ENCODE data around the gene TMEM131.

TMEM131 gene

DNA sequence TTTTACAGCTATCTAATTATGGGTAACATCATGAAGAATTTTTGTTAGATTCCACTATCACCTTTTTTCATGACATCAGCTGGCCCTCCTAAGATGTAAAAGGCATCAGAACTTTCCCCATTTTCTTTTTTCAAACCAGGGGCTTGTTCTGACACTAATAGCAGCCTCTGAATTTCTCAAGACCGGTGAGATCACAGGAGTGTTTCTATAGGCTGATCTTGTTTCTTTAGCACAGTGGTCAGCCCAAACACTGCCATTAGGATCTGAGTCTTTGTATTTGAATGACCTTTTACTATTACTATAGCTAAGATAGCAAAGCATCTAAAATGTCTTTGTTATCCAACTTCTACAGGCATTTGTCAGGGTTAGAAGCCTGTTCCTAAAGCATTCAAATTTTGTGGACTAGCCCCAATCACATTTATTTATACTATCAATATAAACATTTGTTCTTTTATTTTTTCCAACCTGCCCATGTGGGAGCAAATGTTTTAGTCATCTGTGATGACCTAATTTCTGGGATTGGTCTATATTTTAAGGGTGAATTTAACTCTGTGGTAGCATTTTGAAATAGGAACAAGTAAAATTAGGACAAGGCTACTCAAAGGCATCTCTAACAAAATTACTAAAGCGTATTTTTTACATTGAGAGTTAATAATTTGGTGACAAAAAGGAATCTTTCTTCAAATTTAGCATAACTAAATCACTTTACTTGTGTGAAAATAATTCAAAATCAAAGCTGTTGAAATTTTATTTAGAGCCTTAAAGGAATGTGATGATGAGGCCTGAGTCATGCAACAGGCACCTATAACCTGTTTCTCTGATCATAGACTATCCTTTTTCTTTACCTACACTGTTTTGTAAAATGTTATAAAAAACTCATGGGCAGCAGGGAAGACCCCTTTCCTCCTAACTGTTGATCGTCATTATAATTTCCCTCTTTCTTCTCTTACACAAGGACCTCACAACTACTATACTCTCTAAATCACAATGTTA, 243.1 kb downstream of the TMEM131 start:
- DNase-seq, result no peak

DNA sequence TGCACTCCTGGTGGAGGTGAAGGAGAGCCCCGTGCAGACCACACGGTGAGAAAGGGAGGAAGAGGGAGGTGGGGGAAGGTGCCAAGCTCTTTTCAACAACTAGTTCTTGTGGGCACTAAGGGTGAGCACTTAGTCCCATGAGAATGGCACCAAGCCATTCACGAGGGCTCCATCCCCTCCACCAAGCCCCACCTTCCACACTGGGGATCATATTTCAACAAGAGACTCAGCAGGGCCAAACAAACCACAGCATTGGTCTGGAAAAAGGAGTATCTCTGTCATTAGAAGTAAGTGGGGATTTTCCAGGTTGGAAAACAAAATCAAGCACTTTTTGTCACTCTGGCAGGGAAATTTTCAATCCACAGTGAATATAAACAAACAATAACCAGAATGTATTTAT, 244.0 kb downstream of the TMEM131 start:
- no peak for DNase-seq

DNA sequence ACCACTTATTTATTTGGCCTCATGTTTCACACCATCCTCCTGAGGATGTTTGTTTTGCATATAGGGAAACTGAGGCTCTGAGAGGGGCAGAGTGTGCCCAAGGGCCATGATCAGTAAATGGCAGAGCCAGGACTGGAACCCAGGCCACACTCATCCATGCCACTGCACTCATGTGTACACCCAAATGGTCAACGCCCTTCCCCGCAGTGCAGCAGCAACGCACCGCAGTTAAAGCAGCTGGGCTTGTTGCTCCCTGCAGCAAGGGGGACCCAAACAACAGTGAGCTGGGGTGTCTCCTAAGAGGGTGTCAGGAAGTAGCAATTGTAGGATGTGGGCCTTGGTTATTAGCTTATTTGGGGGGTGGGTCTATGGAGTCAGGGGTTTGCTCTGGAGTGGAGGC, 245.7 kb downstream of the TMEM131 start:
- no peak for DNase-seq

DNA sequence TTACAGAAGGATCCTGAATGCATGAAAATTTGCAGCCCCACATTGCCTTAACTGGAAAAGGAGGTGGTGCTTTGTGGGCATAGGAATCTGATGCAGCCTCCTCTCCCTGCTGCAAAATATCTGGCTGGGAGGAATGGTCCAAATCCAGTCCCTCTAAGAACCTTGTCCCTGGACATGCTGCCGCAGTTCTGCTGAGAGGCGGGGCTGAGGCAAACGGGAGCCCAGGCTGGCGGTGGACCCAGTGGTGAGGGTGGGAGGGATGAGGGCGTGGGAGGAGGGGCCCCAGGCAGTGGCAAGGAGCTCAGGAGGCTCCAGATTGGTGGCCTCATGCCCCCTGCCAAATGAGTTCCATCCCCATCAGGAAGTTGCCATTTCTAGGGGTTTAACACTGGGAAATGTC, 246.2 kb downstream of the TMEM131 start:
- no peak for DNase-seq

DNA sequence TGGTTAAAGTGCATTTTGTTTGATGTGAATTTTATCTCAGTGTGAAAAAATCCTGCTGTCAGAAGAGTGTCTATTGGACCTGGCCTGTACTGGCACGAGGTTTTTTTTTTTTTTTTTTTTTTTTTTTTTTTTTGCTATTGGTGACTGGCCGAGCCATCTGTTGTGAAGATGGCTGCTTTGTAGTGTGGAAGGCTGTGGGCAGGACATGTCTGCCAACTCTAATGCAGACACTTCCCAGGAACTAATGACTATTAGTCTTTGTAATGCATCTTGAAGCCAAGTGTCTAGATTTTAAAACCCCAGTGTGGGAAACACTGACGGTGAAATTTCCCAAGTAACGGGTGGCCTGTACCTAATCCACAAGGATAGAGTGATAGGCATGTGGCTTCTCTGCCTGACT, 248.0 kb downstream of the TMEM131 start:
- DNase-seq, result no peak

DNA sequence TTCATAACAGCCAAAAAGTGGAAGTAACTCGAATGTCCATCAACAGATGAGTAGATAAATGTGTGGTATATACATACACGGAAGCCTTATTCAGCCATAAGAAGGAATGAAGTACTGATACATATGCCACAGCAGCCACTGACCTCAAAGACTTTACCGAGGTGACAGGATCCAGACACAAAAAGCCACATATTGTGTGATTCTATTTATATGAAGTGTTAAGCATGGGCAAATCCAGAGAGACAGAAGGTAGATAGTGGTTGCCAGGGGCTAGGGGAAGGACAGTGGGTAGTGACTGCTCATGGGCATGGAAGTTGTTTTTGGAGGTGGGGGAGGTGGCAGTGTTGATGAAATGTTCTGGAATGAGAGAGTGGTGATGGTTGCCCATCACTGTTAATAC, 248.5 kb downstream of the TMEM131 start:
- no peak for DNase-seq

DNA sequence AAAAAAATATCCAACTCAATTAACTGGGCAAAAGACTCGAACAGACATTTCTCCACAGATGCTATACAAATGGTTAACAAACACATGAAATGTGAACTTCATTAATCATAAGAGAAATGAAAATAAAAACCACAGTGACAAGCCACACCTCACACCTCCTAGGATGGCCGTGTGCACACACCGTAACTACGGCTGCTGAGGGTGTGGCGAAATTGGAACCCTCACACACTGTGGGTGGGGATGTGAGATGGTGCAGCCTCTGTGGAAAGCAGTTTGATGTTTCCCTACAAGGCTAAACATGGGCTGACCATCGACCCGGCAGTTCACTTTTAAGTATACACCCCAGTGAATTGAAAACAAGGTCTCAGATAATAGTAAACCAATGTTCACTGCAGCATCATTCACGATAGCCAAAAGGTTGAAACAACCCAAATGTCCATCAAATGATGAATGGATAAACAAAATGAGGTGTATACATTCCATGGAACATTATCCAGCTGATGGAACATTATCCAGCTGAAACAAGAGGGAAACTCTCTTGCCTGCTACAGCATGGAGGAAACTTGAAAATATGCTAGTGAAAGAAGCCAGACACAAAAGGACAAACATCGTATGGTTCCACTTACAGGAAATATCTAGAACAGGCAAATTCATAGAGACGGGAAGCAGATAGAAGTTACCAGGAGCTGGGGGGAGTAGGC, 250.1 kb downstream of the TMEM131 start:
- no peak for DNase-seq

DNA sequence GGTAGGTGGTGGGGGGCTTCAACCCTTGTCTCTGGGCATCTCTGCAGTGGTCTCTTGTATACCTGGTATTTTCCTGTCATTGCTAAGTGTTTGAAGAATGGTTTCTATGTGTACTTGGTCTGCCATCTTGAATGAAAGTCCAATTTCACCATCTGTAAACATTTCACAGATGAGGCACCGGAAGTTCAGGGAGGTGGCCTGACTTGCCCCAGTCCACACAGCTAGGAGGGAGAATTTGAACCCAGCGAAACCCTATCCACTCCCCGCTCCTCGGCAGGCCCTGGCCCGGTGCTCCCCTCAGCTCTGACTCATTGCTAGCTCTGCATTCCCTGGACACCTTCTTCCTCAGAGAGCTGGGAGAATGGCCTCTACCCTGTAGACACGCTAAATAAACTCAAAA, 251.8 kb downstream of the TMEM131 start:
- DNase-seq, result no peak

DNA sequence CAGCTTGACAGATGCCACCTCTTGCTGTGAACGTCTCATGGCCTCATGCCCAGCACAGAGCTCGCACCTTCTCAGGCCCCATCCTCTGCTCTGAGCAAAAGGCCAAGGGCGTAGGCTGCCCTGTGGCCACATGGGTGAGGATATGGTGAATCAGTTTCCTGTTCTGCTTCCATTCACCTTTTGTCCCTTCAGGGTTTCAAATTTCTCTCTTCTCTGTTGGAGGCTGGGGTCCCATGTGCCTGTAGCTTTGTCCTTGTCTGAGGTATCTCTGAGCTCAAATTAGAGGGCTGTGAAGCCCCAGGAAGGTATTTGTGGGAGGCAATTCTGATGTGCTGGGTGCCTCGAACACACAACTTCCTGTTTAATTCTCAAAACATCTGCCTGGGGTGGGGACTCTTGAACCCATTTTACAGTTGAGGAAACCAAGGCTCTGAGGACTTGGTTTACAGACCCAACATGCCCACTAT, 253.3 kb downstream of the TMEM131 start:
- DNase-seq, result no peak

DNA sequence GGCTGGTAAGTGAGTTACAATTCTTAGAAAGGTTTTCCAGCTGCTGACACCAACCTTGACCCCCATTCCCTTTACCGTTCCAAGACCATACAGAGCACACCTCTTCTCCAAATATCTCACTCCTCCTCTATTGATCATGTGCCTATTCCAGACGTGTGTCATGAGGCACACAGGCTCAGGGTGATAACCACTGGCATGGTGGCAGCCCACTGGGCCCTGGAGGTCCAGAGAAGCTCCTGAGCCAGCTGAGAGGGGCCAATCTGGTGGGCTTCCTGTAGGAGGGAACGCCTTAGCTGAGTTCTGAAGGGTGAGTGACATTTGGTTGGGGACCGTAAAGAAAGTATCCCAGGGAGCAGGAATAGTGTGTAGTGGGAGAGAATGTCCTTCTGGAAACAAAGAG, 254.1 kb downstream of the TMEM131 start:
- no peak for DNase-seq

DNA sequence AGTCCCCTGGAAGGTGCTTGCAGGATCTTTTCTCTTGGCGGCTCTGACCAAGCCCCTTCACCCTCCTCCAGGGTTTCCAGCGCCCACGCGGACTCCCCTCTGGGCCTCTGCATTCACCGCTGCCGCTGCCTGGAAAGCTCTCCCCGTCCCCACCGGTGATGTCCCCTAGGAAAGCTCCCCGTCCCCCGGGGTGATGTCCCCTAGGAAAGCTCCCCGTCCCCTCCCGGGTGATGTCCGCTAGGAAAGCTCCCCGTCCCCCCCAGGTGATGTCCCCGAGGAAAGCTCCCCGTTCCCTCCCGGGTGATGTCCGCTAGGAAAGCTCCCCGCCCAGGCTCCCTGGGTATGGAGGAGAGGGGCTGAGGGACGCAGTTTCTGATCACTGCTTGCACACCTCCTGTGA, 254.5 kb downstream of the TMEM131 start:
- DNase-seq, result no peak

DNA sequence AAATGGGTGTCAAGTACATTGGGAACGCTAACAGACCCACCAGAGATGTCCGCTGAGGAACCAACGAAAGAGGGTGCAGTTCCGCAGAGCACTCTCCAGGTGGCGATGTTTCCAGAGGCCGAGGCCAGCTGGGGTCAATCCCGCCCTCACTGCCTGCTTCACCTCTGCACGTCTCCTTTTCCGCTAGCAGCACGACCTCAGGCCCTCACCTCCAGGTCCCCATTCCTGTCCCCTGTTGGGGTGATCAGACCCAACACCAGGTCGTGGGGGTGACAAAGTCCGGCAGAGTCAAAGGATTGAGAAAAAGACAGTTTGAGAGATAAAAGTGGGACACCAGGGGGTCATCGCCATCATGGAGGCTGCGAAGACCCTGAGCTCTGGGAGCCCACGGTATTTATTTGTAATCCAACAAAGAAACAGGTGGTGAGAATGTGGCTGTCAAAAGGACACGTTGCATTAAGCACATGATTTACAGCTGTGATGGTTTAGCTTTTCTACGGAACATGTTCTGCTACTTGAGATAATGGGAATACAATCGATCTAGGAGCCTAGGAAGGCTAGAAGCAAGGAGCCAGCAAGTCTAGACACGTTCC, 255.1 kb downstream of the TMEM131 start:
- peak; percentile 21 for DNase-seq

DNA sequence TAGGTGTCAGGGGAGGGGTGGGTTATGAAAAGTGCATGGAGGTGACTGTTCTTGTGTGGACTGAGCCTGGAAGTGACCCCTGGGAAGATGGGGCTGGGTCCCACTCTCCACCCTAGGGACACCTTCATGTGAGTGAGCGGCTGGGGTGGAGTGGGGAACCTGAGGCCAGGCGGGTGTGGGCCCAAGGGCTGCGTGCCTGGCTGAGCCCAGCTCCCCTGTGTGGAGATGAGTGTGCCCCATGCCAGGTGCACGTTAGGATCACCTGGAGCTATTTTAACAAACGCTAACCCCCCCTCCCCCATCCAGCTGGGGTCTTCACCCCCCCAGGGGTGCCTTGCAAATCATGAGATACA, 255.9 kb downstream of the TMEM131 start:
- no peak for DNase-seq

DNA sequence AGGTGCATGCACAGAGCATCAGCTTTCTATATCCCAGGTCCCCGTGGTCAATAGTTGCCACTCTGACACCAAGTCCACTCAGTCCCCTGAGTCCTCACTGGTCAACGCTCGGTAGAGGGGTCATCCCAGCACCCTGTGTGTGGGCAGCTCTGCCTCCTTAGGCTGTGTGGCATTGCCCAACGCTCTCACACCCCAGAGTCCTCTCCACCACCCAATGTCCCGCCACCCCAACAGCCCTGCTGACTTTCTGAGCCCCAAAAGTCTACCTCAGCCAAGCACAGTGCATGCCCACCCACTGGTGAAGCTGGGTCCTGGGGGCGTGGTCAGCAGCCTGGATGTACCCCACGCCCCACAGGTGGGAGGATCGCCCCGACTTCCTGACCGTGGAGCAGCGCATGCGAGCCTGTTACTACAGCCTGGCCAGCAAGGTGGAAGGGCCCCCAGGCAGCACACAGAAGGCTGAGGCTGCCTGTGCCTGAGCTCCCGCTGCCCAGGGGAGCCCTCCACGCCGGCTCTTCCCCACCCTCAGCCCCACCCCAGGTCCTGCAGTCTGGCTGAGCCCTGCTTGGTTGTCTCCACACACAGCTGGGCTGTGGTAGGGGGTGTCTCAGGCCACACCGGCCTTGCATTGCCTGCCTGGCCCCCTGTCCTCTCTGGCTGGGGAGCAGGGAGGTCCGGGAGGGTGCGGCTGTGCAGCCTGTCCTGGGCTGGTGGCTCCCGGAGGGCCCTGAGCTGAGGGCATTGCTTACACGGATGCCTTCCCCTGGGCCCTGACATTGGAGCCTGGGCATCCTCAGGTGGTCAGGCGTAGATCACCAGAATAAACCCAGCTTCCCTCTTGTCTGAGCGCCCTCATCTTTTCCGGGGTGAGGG, 256.5 kb downstream of the TMEM131 start:
- DNase-seq, result no peak

DNA sequence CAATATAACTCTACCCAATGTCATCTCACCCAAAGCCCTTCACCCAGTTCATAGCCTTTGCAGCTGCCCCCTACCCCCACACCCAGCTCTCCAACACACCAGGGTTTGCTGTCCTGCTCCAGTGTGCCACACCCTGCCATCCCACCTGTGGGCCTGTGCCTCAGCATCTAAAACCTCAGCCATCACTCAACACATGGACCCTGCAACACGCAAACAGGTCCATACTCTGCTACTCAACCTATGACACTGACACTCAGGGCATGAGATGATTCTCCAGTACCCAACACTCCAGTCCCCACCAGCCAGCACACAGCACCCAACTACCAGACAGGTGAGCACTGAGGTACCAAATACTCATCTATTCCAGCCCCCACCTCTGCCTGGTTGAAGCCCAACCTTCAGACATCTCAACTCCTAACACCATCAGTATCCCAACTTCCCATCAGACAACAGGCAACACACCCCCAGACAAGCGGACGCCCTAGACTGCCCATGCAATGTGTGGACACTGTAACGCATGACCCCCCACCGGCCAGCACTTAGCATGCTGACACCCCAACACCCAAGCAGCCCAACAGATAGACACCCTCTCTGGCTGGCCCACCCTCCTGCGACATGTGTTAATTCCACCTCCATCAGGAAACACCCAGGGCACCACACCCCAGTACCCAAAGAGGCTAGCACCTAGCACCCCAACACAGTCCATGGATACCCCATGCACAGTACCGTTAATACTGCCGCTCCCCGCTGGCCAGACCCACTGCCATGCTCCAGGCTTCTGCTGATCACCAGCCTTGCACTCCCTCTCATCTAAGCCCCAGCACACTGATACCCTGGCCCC, 257.3 kb downstream of the TMEM131 start:
- DNase-seq, result no peak

DNA sequence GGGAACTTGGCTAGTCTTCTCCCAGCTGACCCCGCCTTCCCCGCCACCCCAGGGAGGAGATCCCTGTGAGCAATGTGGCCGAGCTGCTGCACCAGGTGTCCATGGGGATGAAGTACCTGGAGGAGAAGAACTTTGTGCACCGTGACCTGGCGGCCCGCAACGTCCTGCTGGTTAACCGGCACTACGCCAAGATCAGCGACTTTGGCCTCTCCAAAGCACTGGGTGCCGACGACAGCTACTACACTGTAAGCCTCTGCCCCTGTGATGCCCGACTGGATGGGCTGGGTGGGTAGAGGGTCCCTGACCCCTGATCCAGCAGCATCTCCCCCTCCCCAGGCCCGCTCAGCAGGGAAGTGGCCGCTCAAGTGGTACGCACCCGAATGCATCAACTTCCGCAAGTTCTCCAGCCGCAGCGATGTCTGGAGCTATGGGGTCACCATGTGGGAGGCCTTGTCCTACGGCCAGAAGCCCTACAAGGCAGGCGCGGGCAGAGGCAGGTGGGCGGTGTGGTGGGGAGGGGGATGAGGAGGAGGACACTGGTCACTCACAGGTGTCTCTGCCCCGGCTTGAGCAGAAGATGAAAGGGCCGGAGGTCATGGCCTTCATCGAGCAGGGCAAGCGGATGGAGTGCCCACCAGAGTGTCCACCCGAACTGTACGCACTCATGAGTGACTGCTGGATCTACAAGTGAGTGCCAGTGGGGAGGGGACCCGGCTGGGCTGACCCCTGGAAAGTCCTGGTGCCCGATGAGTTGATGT, 258.1 kb downstream of the TMEM131 start:
- DNase-seq, result no peak

DNA sequence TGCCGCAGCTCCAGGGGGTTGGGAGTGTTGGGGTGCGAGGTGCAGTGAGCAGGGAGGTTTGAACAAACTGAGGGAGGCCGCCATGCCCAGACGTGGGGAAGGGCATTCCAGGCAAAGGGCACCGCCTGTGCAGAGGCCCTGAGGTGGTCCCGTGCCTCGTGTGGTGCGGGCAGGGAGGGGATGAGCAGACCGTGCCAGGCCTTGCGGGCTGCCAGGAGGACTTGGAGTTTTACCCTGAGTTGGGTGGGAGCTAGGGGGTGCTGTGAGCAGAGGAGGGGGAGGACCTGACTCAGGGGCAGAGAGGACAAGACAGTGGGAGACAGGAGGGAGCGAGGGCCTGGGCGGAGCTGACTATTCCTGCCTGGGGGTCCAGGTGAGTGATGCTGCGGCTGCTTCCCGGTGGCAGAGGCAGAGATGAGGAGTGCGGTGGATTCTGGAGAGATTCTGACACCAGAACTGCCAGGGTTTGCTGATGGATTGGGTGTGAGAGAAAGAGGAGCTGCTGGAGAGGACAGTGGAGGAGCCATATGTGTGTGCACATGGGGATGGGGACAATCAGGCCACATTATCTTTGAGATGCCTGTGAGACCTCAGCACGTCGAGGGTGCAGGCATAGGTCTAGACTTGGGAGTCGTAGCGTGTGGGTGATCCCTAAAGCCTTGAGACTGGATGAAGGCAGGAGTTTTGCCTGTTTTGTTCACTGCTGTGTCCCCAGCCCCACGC, 259.0 kb downstream of the TMEM131 start:
- DNase-seq, result no peak

DNA sequence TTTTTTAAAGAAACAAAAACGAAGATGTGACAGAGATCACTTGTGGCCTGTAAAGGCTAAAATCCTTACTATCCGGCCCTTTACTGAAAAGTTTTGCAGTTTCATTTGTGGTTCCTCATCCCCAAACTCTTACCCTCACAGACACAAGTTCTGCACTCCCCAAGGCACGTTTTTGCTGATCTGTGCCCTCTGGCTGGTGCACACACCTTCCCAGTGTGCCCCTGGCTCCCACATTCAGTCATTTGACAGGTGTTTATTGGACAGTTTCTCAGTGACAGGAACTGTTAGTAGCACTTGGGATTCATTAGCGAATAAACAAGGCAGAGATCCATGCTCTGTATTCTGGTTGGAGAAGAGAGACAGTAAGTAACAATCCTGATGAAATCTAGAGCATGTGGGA, 259.6 kb downstream of the TMEM131 start:
- no peak for DNase-seq

DNA sequence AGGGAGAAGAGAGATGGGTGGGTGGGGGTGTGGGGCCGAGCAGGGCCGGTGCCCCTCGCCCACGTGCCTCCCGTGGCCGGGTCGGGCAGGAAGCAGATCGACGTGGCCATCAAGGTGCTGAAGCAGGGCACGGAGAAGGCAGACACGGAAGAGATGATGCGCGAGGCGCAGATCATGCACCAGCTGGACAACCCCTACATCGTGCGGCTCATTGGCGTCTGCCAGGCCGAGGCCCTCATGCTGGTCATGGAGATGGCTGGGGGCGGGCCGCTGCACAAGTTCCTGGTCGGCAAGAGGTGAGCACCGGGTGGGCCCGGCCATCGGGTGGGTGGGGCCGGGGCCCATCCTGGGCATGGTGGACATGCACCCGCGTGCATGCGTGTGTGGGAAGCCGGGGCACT, 260.6 kb downstream of the TMEM131 start:
- DNase-seq, result no peak
